BLaER1 treated with 17β-estradiol and CSF1 and Interleukin-3, amounts not matched to agents 10 nM and 100 nM (cell line): Measurements from ENCODE around the gene APBA1.

Experiments used
- H3K27ac ChIP-seq, 11 experiments: shearing (Covaris generic); formaldehyde crosslinking; 2 replicates each; pipeline ENCODE4 v1.8.1; 2022
- H3K27me3 ChIP-seq, 11 experiments: shearing (Covaris generic); formaldehyde crosslinking; 2 replicates each; pipeline ENCODE4 v1.8.1; 2022
- H3K36me3 ChIP-seq, 11 experiments: shearing (Covaris generic); formaldehyde crosslinking; 2 replicates each; pipeline ENCODE4 v1.8.1; 2022
- H3K4me1 ChIP-seq, 10 experiments: shearing (Covaris generic); formaldehyde crosslinking; 2 replicates each; pipeline ENCODE4 v1.8.1; 2022
- H3K4me2 ChIP-seq, 11 experiments: shearing (Covaris generic); formaldehyde crosslinking; 2 replicates each; pipeline ENCODE4 v1.8.1; 2022
- H3K4me3 ChIP-seq, 10 experiments: shearing (Covaris generic); formaldehyde crosslinking; 2 replicates each; pipeline ENCODE4 v1.8.1; 2022
- H3K9ac ChIP-seq, 11 experiments: shearing (Covaris generic); formaldehyde crosslinking; 2 replicates each; pipeline ENCODE4 v1.8.1; 2022
- H3K9me3 ChIP-seq, 11 experiments: shearing (Covaris generic); formaldehyde crosslinking; replicated peaks in 1 of 11; 2 replicates each; pipeline ENCODE4 v1.8.1; 2022
- H4K20me1 ChIP-seq, 11 experiments: shearing (Covaris generic); formaldehyde crosslinking; 2 replicates each; pipeline ENCODE4 v1.8.1; 2022
- Cebpa-rat ChIP-seq, 11 experiments: shearing (Covaris generic); IDR thresholded peaks; 2 replicates each; pipeline ENCODE4 v1.8.1; 2022

Gene APBA1

GRCh38 chr9:69623276-69623675 is 48.9 kb downstream of the APBA1 start:
- Histone ChIP-seq H3K4me1 (peaks cover 0 to 39% (median 25%) of the 10 kb centered on the region in 10 experiments; a peak in 15 of 20 replicates), H3K4me3 (no peak overlapping the region), H3K27ac (no peak overlapping the region), H3K9me3 (peaks cover 0 to 12% (median 4%) of the 10 kb centered on the region in 11 experiments; a peak in 6 of 22 replicates), H4K20me1 (no peaks in the 10 kb centered on the region), H3K4me2 (peak overlapping the region in 9 of 11 experiments; percentile 1 to 45 (median 19); a peak in 12 of 22 replicates), H3K27me3 (no peaks in the 10 kb centered on the region), H3K36me3 (peaks cover 0 to 32% (median 4%) of the 10 kb centered on the region in 11 experiments; a peak in 7 of 22 replicates), H3K9ac (no peak overlapping the region)
- no peak for TF ChIP-seq Cebpa-rat (IDR thresholded peaks at IDR 0.05)

- no peaks in the 10 kb centered on the region for H4K20me1 ChIP-seq
- H3K36me3 ChIP-seq = peaks cover 0 to 33% (median 5%) of the 10 kb centered on the region in 11 experiments; a peak in 8 of 22 replicates
- H3K4me1 ChIP-seq = peaks cover 0 to 33% (median 20%) of the 10 kb centered on the region in 10 experiments; a peak in 15 of 20 replicates
- H3K4me2 ChIP-seq = peak overlapping the region in 1 of 11 experiments; percentile 37; a peak in 3 of 22 replicates
- peaks cover 0 to 13% (median 5%) of the 10 kb centered on the region in 11 experiments; a peak in 7 of 22 replicates for H3K9me3 ChIP-seq
- no peak overlapping the region for H3K9ac ChIP-seq
- no peak for TF ChIP-seq Cebpa-rat (IDR thresholded peaks at IDR 0.05)
- no peak overlapping the region for H3K27ac ChIP-seq
- no peak overlapping the region for H3K4me3 ChIP-seq
- H3K27me3 ChIP-seq = no peaks in the 10 kb centered on the region
These were observed 49.5 kb downstream of the APBA1 start for GRCh38 chr9:69622676-69623075.

GRCh38 chr9:69621730-69622460 is 50.3 kb downstream of the APBA1 start:
- peaks cover 0 to 25% (median 12%) of the 10 kb centered on the region in 10 experiments; a peak in 14 of 20 replicates for H3K4me1 ChIP-seq
- H3K4me2 ChIP-seq = no peak overlapping the region
- H3K27ac ChIP-seq = no peak overlapping the region
- H3K27me3 ChIP-seq = no peaks in the 10 kb centered on the region
- no peak overlapping the region for H3K9ac ChIP-seq
- peaks cover 0 to 13% (median 5%) of the 10 kb centered on the region in 11 experiments; a peak in 7 of 22 replicates for H3K9me3 ChIP-seq
- H3K4me3 ChIP-seq = no peak overlapping the region
- H4K20me1 ChIP-seq = no peaks in the 10 kb centered on the region
- no peak for TF ChIP-seq Cebpa-rat (IDR thresholded peaks at IDR 0.05)
- H3K36me3 ChIP-seq = peaks cover 0 to 33% (median 5%) of the 10 kb centered on the region in 11 experiments; a peak in 8 of 22 replicates

GRCh38 chr9:69620731-69621130 is 51.4 kb downstream of the APBA1 start:
- Histone ChIP-seq H3K4me2 (no peak overlapping the region), H3K4me3 (no peak overlapping the region), H3K9ac (no peak overlapping the region), H3K27me3 (no peaks in the 10 kb centered on the region), H3K9me3 (peaks cover 0 to 13% (median 5%) of the 10 kb centered on the region in 11 experiments; a peak in 7 of 22 replicates), H3K4me1 (peaks cover 0 to 14% (median 7%) of the 10 kb centered on the region in 10 experiments; a peak in 13 of 20 replicates), H4K20me1 (no peaks in the 10 kb centered on the region), H3K27ac (no peak overlapping the region), H3K36me3 (peaks cover 0 to 33% (median 5%) of the 10 kb centered on the region in 11 experiments; a peak in 8 of 22 replicates)
- no peak for TF ChIP-seq Cebpa-rat (IDR thresholded peaks at IDR 0.05)

GRCh38 chr9:69619233-69619632 is 52.9 kb downstream of the APBA1 start:
- Histone ChIP-seq H4K20me1 (no peaks in the 10 kb centered on the region), H3K4me3 (no peak overlapping the region), H3K27me3 (no peaks in the 10 kb centered on the region), H3K9me3 (peaks cover 0 to 13% (median 5%) of the 10 kb centered on the region in 11 experiments; a peak in 7 of 22 replicates), H3K9ac (no peak overlapping the region), H3K4me1 (peaks cover 0 to 14% (median 7%) of the 10 kb centered on the region in 10 experiments; a peak in 13 of 20 replicates), H3K36me3 (peaks cover 0 to 33% (median 5%) of the 10 kb centered on the region in 11 experiments; a peak in 8 of 22 replicates), H3K27ac (no peak overlapping the region), H3K4me2 (no peak overlapping the region)
- TF ChIP-seq Cebpa-rat (IDR thresholded peaks at IDR 0.05) = no peak

GRCh38 chr9:69617006-69617405 is 55.2 kb downstream of the APBA1 start:
- H3K36me3 ChIP-seq = peaks cover 0 to 30% (median 5%) of the 10 kb centered on the region in 11 experiments; a peak in 8 of 22 replicates
- H4K20me1 ChIP-seq = no peaks in the 10 kb centered on the region
- no peak overlapping the region for H3K4me3 ChIP-seq
- H3K27me3 ChIP-seq = no peaks in the 10 kb centered on the region
- H3K9ac ChIP-seq = no peak overlapping the region
- H3K27ac ChIP-seq = no peak overlapping the region
- H3K4me2 ChIP-seq = no peak overlapping the region
- peaks cover 0 to 15% (median 3%) of the 10 kb centered on the region in 10 experiments; a peak in 8 of 20 replicates for H3K4me1 ChIP-seq
- peaks cover 0 to 13% (median 5%) of the 10 kb centered on the region in 11 experiments; a peak in 7 of 22 replicates for H3K9me3 ChIP-seq
- no peak for TF ChIP-seq Cebpa-rat (IDR thresholded peaks at IDR 0.05)

- Histone ChIP-seq H3K27me3 (no peaks in the 10 kb centered on the region), H3K4me2 (no peak overlapping the region), H3K4me1 (peaks cover 0 to 15% (median 3%) of the 10 kb centered on the region in 10 experiments; a peak in 8 of 20 replicates), H3K27ac (no peak overlapping the region), H3K9me3 (peaks cover 0 to 13% (median 5%) of the 10 kb centered on the region in 11 experiments; a peak in 7 of 22 replicates), H3K4me3 (no peak overlapping the region), H3K9ac (no peak overlapping the region), H4K20me1 (no peaks in the 10 kb centered on the region), H3K36me3 (peaks cover 0 to 22% (median 4%) of the 10 kb centered on the region in 11 experiments; a peak in 8 of 22 replicates)
- no peak for TF ChIP-seq Cebpa-rat (IDR thresholded peaks at IDR 0.05)
These were observed 56.3 kb downstream of the APBA1 start for GRCh38 chr9:69615880-69616279.

GRCh38 chr9:69611221-69611620 is 61.0 kb downstream of the APBA1 start:
- Histone ChIP-seq H3K9ac (no peak overlapping the region), H4K20me1 (no peaks in the 10 kb centered on the region), H3K4me3 (no peak overlapping the region), H3K4me2 (0 out of 22 replicates have a peak overlapping the region, but pooled peaks of 1 of the 11 experiments have one; percentile 5), H3K4me1 (peaks cover 0 to 15% (median 3%) of the 10 kb centered on the region in 10 experiments; a peak in 8 of 20 replicates), H3K36me3 (no peaks in the 10 kb centered on the region; a peak in 1 of 22 replicates), H3K27ac (no peak overlapping the region), H3K9me3 (peaks cover 0 to 22% (median 12%) of the 10 kb centered on the region in 11 experiments; a peak in 12 of 22 replicates), H3K27me3 (no peaks in the 10 kb centered on the region)
- no peak for TF ChIP-seq Cebpa-rat (IDR thresholded peaks at IDR 0.05)

- H4K20me1 ChIP-seq = no peaks in the 10 kb centered on the region
- no peaks in the 10 kb centered on the region for H3K27me3 ChIP-seq
- H3K36me3 ChIP-seq = no peaks in the 10 kb centered on the region; a peak in 1 of 22 replicates
- peaks cover 0 to 27% (median 7%) of the 10 kb centered on the region in 10 experiments; a peak in 10 of 20 replicates for H3K4me1 ChIP-seq
- H3K4me2 ChIP-seq = no peak overlapping the region
- no peak for TF ChIP-seq Cebpa-rat (IDR thresholded peaks at IDR 0.05)
- no peak overlapping the region for H3K27ac ChIP-seq
- peaks cover 0 to 22% (median 12%) of the 10 kb centered on the region in 11 experiments; a peak in 12 of 22 replicates for H3K9me3 ChIP-seq
- no peak overlapping the region for H3K4me3 ChIP-seq
- H3K9ac ChIP-seq = no peak overlapping the region
These were observed 63.0 kb downstream of the APBA1 start for GRCh38 chr9:69609156-69609555.
